ENCODE measurements around the gene CCDC85C.

Gene CCDC85C

DNA sequence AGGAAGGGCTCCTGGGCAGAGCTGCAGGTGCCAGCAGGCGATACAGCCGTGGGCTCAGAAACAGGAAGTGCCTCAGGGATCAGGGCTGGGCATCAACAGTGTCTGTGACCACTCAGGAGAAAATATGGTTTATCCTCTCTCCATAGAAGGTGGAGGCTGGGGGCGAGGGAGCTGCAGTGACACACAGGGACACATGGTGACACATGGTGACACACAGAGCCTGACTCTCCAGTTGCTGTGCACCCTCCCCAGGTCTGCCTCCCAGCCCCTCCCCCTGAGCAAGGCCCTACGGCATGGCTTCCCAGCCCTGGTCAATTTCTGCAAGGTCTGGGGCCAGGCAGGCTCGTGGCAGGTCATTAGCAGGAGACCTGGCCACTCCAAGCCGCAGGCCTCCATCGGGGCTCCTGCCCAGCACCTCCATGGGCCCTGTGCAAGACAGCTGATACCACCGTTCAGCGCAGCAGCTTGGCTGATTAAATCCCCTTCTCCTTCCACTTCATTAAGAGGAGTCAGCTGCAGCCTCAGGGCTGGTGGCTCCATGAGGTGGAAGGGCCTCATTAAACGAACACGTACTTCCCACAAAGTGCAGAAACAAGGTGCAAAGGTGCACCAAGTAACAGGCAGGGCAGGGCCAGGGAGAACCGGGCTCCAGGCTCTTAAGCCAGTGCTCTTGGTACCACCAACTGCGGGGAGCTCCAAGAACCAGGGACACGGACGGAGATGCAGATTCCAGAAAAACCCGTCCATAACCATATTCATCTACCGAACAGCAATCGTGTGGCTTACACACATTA lies 62.1 kb downstream of the CCDC85C start:
- DNase-seq (ENCODE audit: low read depth in 2 of 3, low spot score in 2 of 3) = no peak

DNA sequence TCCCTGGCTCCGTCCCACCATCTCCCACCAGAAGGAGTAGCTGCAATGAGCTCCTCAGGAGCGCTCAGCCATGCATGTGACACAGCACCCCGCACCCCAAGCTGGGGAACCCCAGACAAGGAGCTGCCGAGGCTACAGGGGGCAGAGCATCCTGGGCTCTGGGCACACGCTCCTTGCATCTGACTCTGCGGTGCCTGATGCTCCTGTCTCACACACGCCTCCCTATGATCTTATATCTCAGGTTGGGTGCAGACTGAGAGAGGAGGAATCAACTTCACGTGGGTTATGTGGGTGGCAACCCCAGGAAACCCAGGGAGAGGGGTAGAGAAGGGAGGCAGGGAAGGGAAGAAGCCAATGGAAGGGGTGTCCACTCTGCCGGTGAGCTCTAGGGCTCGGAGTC lies 62.8 kb downstream of the CCDC85C start:
- DNase-seq (ENCODE audit: low read depth in 2 of 3, low spot score in 2 of 3) = no peak

DNA sequence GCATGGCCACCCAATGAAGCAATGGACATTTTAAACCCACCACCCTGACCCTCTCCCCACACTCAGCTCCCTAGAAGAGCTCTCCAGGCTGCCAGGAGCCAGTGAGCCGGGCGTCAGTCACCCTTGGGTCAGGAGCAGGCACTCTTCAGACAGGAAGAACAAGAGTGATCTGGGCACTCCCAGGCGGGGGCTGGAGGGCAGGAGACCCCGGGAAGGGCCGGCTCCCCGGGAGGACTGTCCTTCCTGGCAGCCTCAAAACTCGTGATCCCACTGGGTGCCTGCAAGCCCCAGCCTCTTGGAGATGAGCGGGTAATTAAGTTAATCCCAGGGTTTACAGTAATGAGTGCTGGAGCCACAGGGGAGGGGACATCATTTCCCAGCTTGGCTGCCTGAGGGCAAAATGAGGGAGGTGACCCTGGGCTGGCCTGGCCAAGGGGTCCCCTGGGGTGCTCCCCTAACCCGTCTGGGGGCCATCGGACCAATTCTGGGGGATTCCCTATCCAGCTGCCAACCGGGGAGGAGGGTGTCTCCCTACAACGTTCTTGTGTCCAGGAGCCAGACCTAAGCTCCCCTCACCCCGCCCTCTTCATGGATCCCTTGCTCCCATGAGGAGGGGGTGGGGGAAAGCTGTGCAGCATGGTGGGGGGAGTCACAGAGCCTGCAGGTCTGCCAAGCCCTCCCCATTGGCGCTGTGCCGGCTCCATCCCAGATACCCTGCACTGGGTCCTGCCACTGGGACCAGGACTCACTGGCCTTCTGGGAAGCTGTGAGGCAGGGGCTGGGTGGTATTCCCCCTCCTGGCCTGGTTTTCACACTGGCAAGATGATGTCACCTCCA lies 63.6 kb downstream of the CCDC85C start:
- DNase-seq (ENCODE audit: low read depth in 2 of 3, low spot score in 2 of 3) = no peak

DNA sequence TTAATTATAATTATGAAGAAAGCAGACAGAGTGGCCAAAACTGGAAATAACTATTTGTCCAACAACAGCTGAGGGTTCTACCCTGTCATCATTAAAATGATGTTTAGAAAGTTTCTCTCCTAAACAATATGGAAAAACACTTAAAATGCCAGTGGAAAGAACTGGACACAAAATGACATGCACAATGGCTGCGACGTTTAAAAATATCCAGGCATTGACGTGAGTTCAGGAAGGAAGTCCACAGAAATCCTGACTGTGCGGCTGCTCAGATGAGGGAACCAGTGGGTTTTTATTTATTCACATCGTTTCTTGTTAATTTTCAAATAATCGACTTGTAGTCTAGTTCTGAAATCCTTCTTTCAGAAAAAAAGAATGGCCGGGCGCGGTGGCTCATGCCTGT lies 64.5 kb downstream of the CCDC85C start:
- DNase-seq (ENCODE audit: low read depth in 2 of 3, low spot score in 2 of 3) = no peak

DNA sequence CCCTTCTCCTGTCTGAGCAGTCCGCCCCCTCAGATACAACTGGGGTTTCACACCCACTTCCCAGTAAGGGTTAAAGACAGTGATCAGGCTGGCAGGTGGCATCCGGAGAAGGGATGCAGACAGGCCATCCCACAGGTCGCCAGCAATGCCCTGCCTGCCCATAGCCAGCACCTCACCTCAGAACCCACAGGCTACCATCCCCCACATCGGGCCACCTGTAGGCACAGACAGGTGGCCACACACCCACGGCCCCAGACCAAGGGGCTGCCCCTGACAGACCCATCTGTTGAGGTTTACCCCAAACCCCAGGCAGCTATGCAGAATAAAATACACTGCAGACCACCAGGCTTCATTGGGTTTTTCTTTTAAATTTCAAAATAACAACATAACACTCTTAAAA lies 65.3 kb downstream of the CCDC85C start:
- DNase-seq (ENCODE audit: low read depth in 2 of 3, low spot score in 2 of 3) = no peak

DNA sequence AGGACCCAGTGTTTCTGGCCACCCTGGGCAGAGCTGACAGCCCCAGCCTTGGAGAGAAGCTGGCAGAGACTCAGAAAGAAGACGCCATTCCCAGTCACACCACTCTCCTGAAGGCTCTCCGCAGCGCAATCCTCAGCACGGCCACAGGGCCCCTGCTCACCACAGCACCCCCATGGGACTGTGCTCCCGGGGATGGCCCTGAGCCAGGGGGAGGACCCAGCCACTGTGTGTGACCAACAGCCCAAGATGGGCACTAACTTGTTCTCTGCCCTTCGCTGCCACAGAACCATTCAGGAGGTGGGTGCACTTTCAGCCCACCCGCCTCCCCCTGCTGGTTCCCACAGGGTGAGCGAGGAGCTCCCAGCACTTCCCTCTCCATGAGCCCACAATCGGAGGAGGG lies 65.7 kb downstream of the CCDC85C start:
- no peak for DNase-seq (ENCODE audit: low read depth in 2 of 3, low spot score in 2 of 3)

DNA sequence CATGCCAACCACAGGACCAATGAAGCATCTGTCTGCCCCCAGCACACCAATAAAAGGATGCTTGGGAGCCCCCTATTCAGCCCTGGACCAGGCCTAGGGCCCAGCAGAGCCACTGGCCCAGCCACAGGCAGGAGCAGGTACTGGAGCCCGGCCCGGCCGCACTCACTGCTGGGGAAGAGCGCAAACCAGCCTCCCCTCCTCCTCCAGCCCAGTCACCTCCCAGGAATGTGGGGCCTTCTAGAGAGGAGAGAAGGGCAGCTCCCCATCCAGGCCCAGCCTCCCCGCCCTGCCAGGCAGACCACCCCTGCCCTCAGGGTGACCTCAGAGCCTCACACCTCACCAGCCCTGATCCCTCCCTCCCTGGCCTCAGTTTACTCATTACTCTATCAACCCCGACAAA lies 66.6 kb downstream of the CCDC85C start:
- DNase-seq (ENCODE audit: low read depth in 2 of 3, low spot score in 2 of 3) = no peak

DNA sequence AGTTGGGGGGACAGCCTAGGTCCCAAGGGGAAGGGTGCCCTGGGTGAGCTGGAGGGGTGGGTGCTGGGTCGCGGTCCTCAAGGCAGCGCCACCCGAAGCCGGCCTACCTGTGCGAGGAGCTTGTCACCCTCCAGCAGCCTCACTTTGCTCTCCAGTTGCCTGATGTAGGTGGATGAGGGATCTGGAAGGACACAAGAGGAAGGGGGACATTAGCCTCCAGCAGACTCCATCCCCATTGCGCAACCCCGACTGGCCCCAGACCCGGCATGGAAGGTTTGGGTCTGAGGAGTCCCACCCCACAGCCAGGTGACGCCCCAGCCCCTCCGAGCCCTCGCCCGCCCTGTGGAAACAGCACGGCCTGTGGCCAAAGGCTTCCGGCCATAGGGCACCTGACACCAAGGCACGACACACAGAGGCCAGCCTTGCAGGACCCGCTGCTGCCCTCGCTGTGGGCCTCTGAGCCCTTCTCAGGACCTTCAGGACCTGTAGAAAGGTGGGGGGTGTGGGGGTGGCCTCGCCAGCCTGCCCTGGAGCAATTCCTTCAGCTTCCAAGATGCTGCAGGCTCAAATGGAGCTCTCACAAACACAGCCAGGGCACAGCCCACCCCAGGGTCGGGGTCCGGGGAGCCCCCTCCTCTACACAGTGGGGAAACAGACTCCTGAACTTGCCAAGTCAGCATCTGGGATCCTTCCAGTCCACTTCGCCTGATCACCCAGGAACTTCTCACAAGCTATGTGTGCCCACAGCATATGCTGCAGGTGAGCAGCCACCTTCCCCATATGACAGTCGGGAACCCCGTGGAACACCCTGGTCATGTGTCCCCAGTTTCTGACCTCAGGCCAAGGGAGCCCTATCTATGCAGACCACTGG lies 67.9 kb downstream of the CCDC85C start:
- no peak for DNase-seq (ENCODE audit: low read depth in 2 of 3, low spot score in 2 of 3)

DNA sequence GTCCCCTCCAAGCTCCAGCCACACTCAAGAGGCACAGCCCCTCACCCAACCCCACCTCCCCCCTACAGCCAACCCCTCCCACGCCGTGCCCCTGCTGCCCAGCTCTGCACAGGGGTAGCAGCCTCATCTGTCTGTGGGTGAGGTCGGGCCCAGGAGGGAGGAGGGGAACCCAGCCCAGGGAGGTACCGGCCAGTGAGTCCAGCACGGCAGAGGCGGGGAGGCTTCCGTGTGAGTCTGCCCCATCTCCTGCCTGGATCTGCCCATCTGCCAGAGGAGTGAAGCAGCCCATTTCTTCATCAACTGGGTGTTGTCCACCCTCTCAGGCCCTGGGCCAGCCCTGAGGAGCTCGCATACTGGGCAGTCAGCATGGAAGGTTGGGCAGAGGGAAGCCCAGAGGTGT lies 68.6 kb downstream of the CCDC85C start:
- no peak for DNase-seq (ENCODE audit: low read depth in 2 of 3, low spot score in 2 of 3)

DNA sequence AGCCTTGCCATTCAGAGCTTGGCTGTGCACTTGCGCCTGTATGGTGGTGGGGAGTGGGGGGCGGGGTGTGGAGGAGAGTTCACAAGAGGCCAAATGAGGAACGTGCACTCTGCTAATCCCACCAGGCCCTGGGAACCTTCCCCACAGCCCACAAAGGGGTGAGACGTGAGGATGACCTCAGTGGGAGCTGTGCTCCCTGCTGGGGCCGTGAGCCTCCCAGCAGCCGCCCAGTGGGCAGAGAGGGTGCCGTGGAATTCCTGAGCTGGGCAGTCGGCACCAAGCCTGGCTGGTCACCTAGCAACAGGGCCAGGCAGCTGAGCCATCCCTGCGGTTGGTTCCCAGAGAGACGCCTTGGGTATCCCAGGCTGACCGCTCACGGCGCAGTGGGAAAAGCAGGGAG lies 69.1 kb downstream of the CCDC85C start:
- no peak for DNase-seq (ENCODE audit: low read depth in 2 of 3, low spot score in 2 of 3)

DNA sequence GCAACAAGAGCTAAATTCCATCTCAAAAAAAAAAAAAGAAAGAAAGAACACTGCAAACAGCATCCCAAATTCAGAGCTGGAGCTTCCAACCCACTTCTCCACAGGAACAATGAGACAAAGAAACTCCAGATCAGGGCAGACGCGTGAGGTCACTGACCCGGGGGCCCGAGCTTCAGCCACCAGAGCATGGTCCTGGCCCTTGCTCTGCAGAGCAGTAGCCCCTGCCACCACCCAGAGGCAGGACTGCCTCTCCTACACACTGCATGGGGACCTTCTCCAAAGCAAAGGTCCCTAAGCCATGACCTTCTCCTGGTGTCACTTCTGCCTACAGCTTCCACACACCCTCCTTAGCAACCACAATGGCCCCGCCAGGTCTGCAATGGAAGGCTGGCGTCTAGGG lies 69.7 kb downstream of the CCDC85C start:
- DNase-seq (ENCODE audit: low read depth in 2 of 3, low spot score in 2 of 3) = no peak

DNA sequence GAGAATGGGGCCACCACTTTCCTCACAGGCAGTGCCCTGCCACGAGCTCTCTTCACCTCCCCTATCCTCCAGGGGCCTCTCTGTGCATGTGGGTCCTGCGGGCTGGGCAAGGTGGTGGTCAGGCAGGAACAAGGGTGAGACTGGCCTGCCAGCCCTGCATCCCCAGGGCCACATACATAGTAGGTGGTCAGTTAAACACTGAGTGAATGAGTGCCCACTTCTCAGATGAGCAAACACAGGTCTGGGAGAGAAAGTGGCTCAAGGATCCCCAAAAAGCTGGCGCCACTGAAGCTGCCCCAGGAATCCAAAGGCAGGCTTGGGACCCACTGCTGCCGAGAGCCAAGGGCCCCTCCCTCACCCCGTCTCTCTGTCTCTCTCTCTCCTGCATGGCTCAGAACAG lies 71.7 kb downstream of the CCDC85C start:
- no peak for DNase-seq (ENCODE audit: low read depth in 2 of 3, low spot score in 2 of 3)

DNA sequence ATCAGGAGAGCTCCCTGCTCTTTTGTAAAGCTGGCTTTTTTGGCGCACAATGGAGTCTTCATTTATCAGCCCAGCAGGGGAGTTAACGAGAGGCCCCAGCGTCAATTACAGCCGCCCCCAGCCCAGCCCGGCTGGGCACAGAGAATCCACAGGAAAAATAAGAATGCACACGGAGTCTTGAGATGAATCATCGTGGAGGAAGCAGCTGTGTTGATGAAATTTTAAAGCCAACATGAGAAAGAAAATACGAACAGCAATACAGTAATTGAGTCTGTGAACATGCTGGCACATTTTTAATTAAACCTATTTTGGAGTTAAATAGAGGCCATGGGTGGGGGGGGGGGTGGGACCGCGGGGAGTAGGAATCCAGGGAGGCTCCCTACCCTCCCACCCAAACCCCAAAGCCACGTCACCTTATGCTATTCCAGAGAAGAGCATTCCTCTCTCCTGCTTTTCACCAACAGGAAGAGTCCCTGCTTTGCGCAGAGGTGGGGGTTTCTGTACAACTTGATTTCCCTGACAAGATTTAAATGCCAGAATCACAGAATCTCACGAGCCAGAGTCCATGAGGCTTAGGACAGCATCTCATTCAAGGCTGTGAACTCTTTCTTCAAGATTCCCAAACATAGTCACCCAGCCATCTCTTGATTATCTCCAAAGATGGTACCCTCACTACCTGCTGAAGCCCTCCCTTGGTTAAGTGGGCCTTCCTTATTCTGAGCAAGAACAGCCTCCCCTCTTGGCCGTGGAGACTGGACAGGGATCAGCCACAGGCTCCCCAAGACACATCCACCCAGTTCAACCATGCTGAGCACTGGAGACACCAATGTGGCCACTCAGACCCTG lies 72.5 kb downstream of the CCDC85C start:
- DNase-seq (ENCODE audit: low read depth in 2 of 3, low spot score in 2 of 3) = no peak

DNA sequence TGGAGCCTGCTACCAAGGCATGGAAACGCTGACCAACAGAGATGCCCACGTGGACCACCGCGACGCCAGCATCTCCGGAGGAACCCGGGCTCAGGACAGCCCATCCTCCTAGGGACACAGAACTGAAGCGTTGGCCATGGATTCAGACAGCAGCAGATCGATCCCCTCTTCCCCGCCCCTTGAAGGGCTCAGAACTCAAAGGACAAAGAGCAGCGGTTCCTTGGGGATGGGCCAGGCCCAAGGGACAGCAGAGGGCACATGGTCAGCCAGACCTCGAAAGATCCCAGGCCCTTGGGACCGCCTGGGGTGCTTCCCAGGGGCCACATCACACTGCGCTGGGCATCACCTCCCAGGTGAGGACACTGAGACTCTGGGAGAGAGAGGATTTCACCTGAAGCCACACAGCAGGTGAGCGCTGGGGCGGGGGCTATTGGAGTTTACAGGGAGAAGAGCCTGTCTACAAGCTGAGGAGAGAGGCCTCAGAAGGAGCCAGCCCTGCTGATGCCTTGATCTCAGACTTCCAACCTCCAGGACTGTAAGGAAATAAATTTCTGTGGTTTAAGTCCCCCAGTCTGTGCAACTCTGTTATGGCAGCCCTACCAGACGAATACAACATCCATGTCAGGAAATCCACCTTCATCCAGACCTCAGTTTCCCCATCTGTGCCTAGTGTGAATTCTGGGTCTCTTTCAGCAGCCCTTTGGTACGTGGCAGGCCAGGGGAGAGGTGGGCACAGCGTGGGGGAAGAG lies 73.4 kb downstream of the CCDC85C start:
- no peak for DNase-seq (ENCODE audit: low read depth in 2 of 3, low spot score in 2 of 3)

DNA sequence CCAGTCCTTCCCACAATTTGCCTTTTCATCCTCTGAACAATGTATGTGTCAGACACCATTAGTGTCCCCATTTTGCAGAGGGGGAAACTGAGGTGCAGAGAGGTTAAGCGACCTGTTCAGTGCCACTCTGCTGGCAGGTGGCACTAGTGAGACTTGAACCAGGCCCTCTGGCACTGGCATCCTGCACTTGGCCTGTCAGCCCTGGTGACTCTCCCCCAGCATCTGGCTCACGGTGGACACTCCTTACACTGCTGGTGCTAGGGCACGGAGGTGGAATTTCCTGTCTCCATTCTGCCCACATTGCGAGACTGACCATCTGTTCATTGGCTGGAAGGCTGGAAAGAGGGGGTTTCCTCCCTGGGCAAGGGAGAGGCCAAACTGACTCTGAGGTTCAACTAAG lies 74.1 kb downstream of the CCDC85C start:
- DNase-seq (ENCODE audit: low read depth in 2 of 3, low spot score in 2 of 3) = no peak

DNA sequence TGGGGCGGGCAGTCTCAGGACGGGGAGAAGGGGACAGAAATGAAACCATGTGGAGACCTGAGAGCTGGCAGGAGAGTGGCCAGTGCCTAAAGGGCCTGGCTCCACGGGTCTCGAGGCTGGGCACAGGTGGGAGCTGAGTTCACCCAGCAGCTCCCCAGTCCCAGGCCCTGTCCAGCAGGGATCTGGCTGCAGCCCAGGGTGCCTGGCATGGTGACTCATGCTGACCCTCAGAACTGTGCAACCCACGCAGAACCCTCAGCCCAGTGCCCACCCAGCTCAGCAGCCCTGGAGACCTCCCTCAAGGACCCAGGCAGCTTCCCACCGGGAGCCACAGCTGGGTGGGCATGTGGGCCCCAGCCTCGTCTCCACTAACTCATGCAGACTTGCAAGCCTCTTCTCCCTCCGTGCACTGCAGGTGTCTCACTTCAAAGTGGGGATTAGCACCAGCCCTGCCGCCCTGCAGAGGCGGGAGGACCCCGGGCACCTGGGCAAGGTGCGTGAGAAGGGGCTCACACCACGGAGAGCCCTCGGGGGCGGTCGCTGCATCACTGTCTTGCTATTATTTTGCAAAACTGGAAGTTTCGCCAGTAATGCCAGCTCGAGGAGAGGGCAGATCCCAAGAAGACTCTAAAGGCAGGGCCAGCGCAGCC lies 76.5 kb downstream of the CCDC85C start:
- no peak for DNase-seq (ENCODE audit: low read depth in 2 of 3, low spot score in 2 of 3)

DNA sequence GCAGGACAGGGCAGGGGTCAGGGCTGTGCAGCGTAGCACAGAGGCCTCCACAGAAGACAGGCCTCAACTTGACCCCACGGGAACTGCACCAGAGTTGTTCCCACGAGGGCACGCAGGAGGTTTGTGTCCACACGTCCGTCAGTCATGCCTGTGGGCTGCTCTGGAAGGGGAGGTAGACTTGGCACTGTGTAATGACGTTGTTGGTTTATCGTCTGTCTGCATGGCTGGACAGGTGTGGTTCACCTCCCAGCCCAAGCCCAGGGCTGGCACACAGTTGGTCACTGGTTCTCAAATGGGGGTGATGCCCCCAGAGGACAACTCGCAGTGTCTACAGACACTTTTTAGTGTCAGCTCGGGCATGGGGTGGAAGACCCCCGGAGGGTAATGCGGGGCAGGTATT lies 77.0 kb downstream of the CCDC85C start:
- no peak for DNase-seq (ENCODE audit: low read depth in 2 of 3, low spot score in 2 of 3)

DNA sequence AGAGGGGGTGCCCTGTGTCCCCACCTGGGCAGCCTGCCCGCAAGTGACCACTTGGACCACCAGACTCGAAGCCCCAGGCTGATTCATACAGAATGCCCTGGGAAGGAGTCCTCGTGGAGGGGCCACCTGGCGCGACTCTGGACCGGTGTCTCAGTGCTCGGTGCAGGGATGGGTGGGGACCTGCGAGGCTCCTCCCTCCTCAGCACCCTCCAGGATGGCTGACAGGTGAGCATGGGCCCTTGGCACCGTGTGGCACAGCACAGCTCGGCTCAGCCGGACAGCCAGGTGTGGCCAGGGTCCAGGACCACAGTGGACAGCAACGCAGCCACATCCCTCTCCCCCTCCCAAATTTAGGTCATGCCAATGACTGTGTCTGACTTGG lies 78.3 kb downstream of the CCDC85C start:
- no peak for DNase-seq (ENCODE audit: low read depth in 2 of 3, low spot score in 2 of 3)

Measured in activated CD8-positive, alpha-beta memory T cell treated with anti-CD3 and anti-CD28 coated beads for 48 hours (primary cell).